ENCODE measurements around the gene SLC2A13. TPM values are rescaled to one million over a fixed set of nuclear protein-coding genes. Genes with fewer than 3 reads are reported as not detected.

Gene SLC2A13
- total RNA-seq, 4 donors from 2014 or later, result 20.5 to 35.1 (median 21.9) TPM

DNA sequence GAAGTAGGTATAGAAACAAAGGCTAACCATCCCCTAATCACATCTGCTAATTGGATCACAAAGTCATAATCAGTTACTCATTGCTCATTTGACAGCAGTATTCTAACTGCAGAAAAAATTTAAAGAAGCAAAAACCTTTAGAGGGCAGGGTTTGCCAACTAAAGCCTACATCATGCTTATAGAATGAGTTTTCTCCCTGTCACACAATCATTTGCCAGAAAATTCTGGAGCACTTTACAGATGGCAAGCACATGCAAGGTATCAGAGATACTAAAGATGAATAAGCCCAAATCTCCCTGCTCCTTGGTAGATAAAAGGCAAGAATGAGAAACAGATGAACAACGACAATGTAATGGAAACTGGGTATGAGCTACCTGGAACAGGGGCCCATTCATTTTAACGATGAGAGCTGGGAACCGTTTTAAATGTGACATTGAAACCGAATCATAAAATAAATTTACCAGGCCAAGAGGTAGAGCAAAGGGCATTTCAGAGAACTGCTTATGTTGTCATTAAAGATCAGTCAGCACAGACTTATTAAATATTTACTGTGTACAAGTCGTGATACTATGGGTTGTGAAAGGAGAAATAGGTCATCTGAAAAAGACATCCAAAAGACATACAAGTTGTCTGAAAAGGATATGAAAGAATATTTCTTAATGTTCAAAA, 274.9 kb downstream of the SLC2A13 start:
- TF ChIP-seq EP300 (IDR thresholded peaks at IDR 0.05) (no peak), POLR2A (IDR thresholded peaks at IDR 0.05) (no peak)
- TF ChIP-seq, protein P1, sequence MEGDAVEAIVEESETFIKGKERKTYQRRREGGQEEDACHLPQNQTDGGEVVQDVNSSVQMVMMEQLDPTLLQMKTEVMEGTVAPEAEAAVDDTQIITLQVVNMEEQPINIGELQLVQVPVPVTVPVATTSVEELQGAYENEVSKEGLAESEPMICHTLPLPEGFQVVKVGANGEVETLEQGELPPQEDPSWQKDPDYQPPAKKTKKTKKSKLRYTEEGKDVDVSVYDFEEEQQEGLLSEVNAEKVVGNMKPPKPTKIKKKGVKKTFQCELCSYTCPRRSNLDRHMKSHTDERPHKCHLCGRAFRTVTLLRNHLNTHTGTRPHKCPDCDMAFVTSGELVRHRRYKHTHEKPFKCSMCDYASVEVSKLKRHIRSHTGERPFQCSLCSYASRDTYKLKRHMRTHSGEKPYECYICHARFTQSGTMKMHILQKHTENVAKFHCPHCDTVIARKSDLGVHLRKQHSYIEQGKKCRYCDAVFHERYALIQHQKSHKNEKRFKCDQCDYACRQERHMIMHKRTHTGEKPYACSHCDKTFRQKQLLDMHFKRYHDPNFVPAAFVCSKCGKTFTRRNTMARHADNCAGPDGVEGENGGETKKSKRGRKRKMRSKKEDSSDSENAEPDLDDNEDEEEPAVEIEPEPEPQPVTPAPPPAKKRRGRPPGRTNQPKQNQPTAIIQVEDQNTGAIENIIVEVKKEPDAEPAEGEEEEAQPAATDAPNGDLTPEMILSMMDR (IDR thresholded peaks at IDR 0.05), result no peak
- H3K27ac ChIP-seq, result no peak overlapping the region

DNA sequence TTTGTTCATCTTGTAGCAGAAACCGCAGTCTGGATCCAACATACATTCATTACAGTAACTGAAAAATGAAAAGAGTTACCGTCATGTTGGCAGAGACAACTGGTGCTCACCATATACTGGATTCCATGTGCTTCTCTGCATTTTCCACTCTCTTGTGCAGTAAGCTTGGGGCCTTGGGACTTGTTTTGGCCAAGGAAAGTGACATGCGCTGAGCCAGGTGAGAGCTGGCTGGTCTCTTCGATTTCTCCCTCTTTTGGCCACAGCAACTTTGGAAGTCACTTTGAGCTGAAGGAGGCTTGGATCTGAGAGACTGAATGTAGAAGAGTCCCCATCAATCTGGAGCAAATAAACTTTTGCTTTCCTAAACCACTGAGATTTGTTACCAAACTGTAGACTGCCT, 275.7 kb downstream of the SLC2A13 start:
- H3K9me3 ChIP-seq, result peaks cover 0 to 8% (median 0%) of the 10 kb centered on the region in 4 donors
- H3K4me3 ChIP-seq, result no peak overlapping the region
- peaks cover 0 to 14% (median 0%) of the 10 kb centered on the region in 3 donors for H3K36me3 ChIP-seq
- no peaks in the 10 kb centered on the region for H3K27me3 ChIP-seq
- no peak for TF ChIP-seq EP300 (IDR thresholded peaks at IDR 0.05)
- TF ChIP-seq POLR2A (IDR thresholded peaks at IDR 0.05), result no peak
- TF ChIP-seq, protein P1 (IDR thresholded peaks at IDR 0.05), result no peak
- H3K27ac ChIP-seq, result no peak overlapping the region
- DNase-seq (ENCODE audit: low spot score in 2 of 2), result no peak
- 97 to 99% methylated on average over 4 of the region's 4 CpGs for WGBS, 2 donors
- no peaks in the 10 kb centered on the region for H3K4me1 ChIP-seq

More for the DNA sequence above, 274.9 kb downstream of the SLC2A13 start:
- WGBS, 2 donors, result 72 to 81% methylated on average over 5 of the region's 5 CpGs
- H3K4me3 ChIP-seq, result no peak overlapping the region
- H3K27me3 ChIP-seq, result no peaks in the 10 kb centered on the region
- H3K4me1 ChIP-seq, result no peaks in the 10 kb centered on the region
- H3K9me3 ChIP-seq, result peaks cover 0 to 8% (median 0%) of the 10 kb centered on the region in 4 donors
- H3K36me3 ChIP-seq, result peaks cover 0 to 14% (median 0%) of the 10 kb centered on the region in 3 donors
- no peak for DNase-seq (ENCODE audit: low spot score in 2 of 2)

DNA sequence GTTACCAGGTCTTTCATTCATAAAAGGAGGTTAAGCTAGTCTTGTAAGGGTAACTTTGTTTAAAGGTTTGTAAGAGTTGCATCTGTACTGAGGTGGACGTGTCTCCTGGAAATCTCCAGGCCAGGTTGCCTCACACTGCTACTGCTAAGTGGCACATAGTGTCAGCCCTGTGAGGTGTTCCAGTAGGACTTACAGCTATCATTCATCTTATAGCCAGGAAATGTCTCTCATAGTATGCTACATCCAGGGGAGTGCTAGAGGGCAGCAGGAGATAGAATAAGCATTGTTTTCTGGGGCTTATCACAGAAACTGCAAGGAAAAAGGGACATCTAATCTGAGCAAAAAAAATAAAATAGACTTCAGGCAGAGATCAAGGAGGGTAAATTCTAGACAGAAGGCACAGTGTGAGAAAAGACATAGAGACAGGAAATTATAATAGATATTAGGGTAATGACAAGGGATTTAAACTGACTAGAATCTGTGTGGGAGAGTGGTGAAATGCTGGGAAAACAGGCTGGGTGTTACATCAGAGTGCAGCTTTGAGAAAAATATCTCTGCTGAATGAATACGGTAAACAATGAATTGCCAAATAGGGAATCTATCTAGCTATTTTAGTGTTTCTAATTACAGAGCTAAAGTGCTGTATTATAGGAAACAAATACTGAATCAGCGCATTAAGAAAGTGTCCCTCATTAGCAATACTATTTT, 281.2 kb downstream of the SLC2A13 start:
- no peak overlapping the region for H3K27ac ChIP-seq
- peaks cover 0 to 8% (median 0%) of the 10 kb centered on the region in 3 donors for H3K36me3 ChIP-seq
- no peak overlapping the region for H3K4me3 ChIP-seq
- TF ChIP-seq POLR2A (IDR thresholded peaks at IDR 0.05), result no peak
- no peak for TF ChIP-seq EP300 (IDR thresholded peaks at IDR 0.05)
- TF ChIP-seq, protein P1 (IDR thresholded peaks at IDR 0.05), result no peak
- peaks cover 0 to 8% (median 0%) of the 10 kb centered on the region in 4 donors for H3K9me3 ChIP-seq
- H3K4me1 ChIP-seq, result no peaks in the 10 kb centered on the region
- no peaks in the 10 kb centered on the region for H3K27me3 ChIP-seq
- WGBS, 2 donors, result 46 to 57% methylated on average over 3 of the region's 3 CpGs
- no peak for DNase-seq (ENCODE audit: low spot score in 2 of 2)

DNA sequence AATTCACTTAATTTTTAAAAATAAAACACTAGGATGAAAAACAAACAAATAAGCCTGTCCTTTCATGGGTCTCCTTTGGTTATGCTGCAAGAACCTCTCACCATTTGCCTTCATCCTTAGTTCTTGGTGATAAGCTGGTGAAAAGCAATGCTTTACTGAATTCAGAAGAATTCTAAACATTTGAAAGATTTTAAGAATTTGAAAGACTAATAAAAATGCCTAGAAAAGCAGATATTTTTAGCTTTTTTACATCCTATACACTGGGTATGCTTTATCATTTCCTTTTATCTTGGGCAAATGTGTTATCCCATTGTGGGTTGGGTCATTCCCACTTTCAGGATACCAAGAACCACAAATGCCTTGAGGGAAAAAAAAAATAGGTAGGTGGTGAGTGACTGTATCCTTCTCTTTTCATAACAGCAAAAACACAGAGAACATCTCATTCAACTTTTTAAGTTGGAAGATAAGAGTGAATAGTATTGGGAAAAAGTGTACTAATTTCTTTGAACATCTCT, 289.2 kb downstream of the SLC2A13 start:
- Histone ChIP-seq H3K27me3 (no peaks in the 10 kb centered on the region), H3K4me1 (no peaks in the 10 kb centered on the region), H3K36me3 (peaks cover 0 to 3% (median 0%) of the 10 kb centered on the region in 3 donors), H3K27ac (no peak overlapping the region), H3K4me3 (no peak overlapping the region), H3K9me3 (peaks cover 0 to 7% (median 0%) of the 10 kb centered on the region in 4 donors)
- no peak for DNase-seq (ENCODE audit: low spot score in 2 of 2)
- TF ChIP-seq POLR2A (IDR thresholded peaks at IDR 0.05) (no peak), EP300 (IDR thresholded peaks at IDR 0.05) (no peak)
- TF ChIP-seq, protein P1 (IDR thresholded peaks at IDR 0.05), result no peak

DNA sequence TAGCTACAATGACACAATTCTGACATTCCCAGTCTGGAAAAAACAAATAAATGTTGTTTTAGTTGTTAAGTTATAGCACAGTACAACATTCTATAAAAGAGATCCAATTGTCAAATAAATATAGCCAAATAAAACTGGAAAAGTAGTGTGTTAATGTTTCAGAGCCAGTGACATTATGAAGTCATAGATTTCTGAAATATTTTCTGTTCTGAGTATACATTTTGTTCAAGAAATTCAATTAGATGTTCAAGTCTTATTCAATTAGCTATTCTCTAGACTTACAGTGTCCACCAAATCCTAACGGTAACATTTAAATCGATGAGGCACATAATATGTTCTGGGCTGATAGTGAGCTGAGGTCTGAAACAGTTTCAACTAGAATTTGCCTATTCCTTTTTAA, 290.1 kb downstream of the SLC2A13 start:
- peaks cover 0 to 3% (median 0%) of the 10 kb centered on the region in 3 donors for H3K36me3 ChIP-seq
- TF ChIP-seq, protein P1 (IDR thresholded peaks at IDR 0.05), result no peak
- no peak for TF ChIP-seq POLR2A (IDR thresholded peaks at IDR 0.05)
- TF ChIP-seq EP300 (IDR thresholded peaks at IDR 0.05), result no peak
- no peaks in the 10 kb centered on the region for H3K27me3 ChIP-seq
- 44 to 59% methylated on average over 2 of the region's 2 CpGs for WGBS, 2 donors
- no peak overlapping the region for H3K4me3 ChIP-seq
- no peak overlapping the region for H3K27ac ChIP-seq
- peaks cover 0 to 8% (median 0%) of the 10 kb centered on the region in 4 donors for H3K9me3 ChIP-seq
- no peak for DNase-seq (ENCODE audit: low spot score in 2 of 2)
- H3K4me1 ChIP-seq, result no peaks in the 10 kb centered on the region

All from tibial nerve (tissue), 4 donors.